HCT116 (cell line): ENCODE measurements around the gene PDLIM5.

Experiments
- EGR1 ChIP-seq: IDR thresholded peaks from 2 replicates; pipeline ENCODE4 v1.6.1; 2012; ENCODE audit warnings: low read depth
- EZH2phosphoT487 ChIP-seq: fragments of 200-600 bp; IDR thresholded peaks from 2 replicates; pipeline ENCODE4 v1.6.1; 2018; ENCODE audit warnings: antibody characterized with exemption, borderline replicate concordance
- POLR2A ChIP-seq: IDR thresholded peaks from 2 replicates; pipeline ENCODE4 v1.7.0; 2011; ENCODE audit warnings: borderline replicate concordance; ENCODE audit not compliant: insufficient read depth, insufficient read length; ENCODE audit errors: extremely low read depth
- TF ChIP-seq, protein P1 (sequence below): IDR thresholded peaks from 2 replicates; pipeline ENCODE4 v1.6.1; 2012; ENCODE audit warnings: low read depth
- TF ChIP-seq, protein P2 (sequence below), 3 experiments: fragments of 200-600 bp in 1 of 3; sonication (generic) in 1 of 3; IDR thresholded peaks in 2 of 3; conservative IDR thresholded peaks in 1 of 3; 2 replicates each; pipeline ENCODE4 v1.5.1; 2012 to 2017; ENCODE audit warnings: low read depth in 2 of 3, low read length in 2 of 3, antibody characterized with exemption in 1 of 3, borderline replicate concordance in 1 of 3, control low read depth in 1 of 3, mild to moderate bottlenecking in 1 of 3, mixed read lengths in 1 of 3, mixed run types in 1 of 3, moderate library complexity in 1 of 3; ENCODE audit not compliant: insufficient read depth in 1 of 3

DNA sequence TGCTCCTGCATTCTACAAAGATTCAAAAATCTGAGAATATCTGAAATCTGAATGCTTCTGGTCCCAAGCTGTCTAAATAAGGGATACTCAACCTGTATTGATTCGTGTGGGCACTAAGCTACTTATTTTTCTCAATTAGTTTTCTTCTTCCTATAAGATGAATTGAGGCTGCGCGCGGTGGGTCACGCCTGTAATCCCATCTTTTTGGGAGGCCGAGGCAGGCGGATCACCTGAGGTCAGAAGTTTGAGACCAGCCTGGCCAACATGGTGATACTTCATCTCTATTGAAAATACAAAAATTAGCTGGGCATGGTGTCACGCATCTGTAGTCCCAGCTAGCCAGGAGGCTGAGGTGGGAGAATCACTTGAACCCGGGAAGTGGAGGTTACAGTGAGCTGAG is 122.3 kb downstream of the PDLIM5 start:
- TF ChIP-seq, protein P1, sequence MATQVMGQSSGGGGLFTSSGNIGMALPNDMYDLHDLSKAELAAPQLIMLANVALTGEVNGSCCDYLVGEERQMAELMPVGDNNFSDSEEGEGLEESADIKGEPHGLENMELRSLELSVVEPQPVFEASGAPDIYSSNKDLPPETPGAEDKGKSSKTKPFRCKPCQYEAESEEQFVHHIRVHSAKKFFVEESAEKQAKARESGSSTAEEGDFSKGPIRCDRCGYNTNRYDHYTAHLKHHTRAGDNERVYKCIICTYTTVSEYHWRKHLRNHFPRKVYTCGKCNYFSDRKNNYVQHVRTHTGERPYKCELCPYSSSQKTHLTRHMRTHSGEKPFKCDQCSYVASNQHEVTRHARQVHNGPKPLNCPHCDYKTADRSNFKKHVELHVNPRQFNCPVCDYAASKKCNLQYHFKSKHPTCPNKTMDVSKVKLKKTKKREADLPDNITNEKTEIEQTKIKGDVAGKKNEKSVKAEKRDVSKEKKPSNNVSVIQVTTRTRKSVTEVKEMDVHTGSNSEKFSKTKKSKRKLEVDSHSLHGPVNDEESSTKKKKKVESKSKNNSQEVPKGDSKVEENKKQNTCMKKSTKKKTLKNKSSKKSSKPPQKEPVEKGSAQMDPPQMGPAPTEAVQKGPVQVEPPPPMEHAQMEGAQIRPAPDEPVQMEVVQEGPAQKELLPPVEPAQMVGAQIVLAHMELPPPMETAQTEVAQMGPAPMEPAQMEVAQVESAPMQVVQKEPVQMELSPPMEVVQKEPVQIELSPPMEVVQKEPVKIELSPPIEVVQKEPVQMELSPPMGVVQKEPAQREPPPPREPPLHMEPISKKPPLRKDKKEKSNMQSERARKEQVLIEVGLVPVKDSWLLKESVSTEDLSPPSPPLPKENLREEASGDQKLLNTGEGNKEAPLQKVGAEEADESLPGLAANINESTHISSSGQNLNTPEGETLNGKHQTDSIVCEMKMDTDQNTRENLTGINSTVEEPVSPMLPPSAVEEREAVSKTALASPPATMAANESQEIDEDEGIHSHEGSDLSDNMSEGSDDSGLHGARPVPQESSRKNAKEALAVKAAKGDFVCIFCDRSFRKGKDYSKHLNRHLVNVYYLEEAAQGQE, result no peak
- TF ChIP-seq, protein P2, sequence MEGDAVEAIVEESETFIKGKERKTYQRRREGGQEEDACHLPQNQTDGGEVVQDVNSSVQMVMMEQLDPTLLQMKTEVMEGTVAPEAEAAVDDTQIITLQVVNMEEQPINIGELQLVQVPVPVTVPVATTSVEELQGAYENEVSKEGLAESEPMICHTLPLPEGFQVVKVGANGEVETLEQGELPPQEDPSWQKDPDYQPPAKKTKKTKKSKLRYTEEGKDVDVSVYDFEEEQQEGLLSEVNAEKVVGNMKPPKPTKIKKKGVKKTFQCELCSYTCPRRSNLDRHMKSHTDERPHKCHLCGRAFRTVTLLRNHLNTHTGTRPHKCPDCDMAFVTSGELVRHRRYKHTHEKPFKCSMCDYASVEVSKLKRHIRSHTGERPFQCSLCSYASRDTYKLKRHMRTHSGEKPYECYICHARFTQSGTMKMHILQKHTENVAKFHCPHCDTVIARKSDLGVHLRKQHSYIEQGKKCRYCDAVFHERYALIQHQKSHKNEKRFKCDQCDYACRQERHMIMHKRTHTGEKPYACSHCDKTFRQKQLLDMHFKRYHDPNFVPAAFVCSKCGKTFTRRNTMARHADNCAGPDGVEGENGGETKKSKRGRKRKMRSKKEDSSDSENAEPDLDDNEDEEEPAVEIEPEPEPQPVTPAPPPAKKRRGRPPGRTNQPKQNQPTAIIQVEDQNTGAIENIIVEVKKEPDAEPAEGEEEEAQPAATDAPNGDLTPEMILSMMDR (IDR thresholded peaks at IDR 0.05 in 2 of 3, conservative IDR thresholded peaks at IDR 0.05 in 1 of 3; ENCODE audit: borderline replicate concordance in 1 of 3, insufficient read depth in 1 of 3, low read depth in 2 of 3, low read length in 2 of 3), result no peak
- TF ChIP-seq POLR2A (no peak), EGR1 (no peak), EZH2phosphoT487 (no peak)
